Osteocyte (in vitro differentiated cells): ENCODE data around the gene ILDR2. TPM values are rescaled to one million over a fixed set of nuclear protein-coding genes. Genes with fewer than 3 reads are reported as not detected.

Source experiments
- DNase-seq: peaks from one replicate; pipeline ENCODE4 v3.0.0; 2021; ENCODE audit warnings: mixed read lengths; ENCODE audit not compliant: unreplicated experiment; ENCODE audit errors: extremely low spot score
- H3K27ac Mint-ChIP-seq: one replicate; pipeline ENCODE4 v1.8.0; 2021; ENCODE audit warnings: mild to moderate bottlenecking, mixed read lengths; ENCODE audit not compliant: unreplicated experiment
- H3K27me3 Mint-ChIP-seq: one replicate; pipeline ENCODE4 v1.8.0; 2021; ENCODE audit warnings: mixed read lengths; ENCODE audit not compliant: unreplicated experiment
- H3K36me3 Mint-ChIP-seq: one replicate; pipeline ENCODE4 v1.8.0; 2021; ENCODE audit warnings: mixed read lengths; ENCODE audit not compliant: unreplicated experiment
- H3K4me1 Mint-ChIP-seq: one replicate; pipeline ENCODE4 v1.8.0; 2021; ENCODE audit warnings: mixed read lengths; ENCODE audit not compliant: unreplicated experiment
- H3K4me3 Mint-ChIP-seq: one replicate; pipeline ENCODE4 v1.8.0; 2021; ENCODE audit warnings: mild to moderate bottlenecking, moderate library complexity, mixed read lengths; ENCODE audit not compliant: unreplicated experiment
- H3K9me3 Mint-ChIP-seq: one replicate; pipeline ENCODE4 v1.8.0; 2021; ENCODE audit warnings: mixed read lengths; ENCODE audit not compliant: unreplicated experiment
- total RNA-seq: library from RNA; stranded (reverse); gene quantifications from 2 replicates; pipeline ENCODE4 v1.2.1, GENCODE V29; 2021
- TF ChIP-seq, protein P1 (sequence below): fragments of 200-600 bp; sonication (generic); IDR thresholded peaks from 2 replicates; pipeline ENCODE4 v1.5.0; 2021; ENCODE audit warnings: antibody characterized with exemption, mild to moderate bottlenecking, moderate library complexity

ILDR2 gene
- total RNA-seq, 1 donor from 2014 or later = 0.16 TPM

DNA sequence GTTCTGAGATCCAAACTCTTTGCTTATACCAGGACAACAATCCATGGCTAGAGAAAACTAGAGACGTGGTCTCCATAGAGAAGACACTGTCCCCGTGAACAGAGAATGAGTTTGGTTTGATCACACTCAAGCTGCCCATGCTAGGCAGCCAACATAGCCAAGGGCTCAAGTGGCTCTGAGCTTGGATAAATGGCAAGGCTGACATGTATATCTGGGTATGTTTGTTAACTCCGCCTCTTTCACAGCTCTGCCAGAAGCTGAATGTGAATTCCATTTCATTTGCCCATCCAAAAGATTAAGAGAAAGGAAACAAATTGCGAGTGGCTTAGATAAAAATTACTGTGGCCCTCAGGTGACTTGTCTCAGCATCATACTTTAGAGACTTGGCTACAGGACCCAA is 38.0 kb downstream of the ILDR2 start:
- H3K4me3 Mint-ChIP-seq = no peak overlapping the region
- peaks cover 3% of the 10 kb centered on the region for H3K4me1 Mint-ChIP-seq
- no peak overlapping the region for H3K27ac Mint-ChIP-seq
- no peak for DNase-seq
- peaks cover 58% of the 10 kb centered on the region for H3K27me3 Mint-ChIP-seq
- TF ChIP-seq, protein P1, sequence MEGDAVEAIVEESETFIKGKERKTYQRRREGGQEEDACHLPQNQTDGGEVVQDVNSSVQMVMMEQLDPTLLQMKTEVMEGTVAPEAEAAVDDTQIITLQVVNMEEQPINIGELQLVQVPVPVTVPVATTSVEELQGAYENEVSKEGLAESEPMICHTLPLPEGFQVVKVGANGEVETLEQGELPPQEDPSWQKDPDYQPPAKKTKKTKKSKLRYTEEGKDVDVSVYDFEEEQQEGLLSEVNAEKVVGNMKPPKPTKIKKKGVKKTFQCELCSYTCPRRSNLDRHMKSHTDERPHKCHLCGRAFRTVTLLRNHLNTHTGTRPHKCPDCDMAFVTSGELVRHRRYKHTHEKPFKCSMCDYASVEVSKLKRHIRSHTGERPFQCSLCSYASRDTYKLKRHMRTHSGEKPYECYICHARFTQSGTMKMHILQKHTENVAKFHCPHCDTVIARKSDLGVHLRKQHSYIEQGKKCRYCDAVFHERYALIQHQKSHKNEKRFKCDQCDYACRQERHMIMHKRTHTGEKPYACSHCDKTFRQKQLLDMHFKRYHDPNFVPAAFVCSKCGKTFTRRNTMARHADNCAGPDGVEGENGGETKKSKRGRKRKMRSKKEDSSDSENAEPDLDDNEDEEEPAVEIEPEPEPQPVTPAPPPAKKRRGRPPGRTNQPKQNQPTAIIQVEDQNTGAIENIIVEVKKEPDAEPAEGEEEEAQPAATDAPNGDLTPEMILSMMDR = no peak
- no peaks in the 10 kb centered on the region for H3K9me3 Mint-ChIP-seq
- H3K36me3 Mint-ChIP-seq = no peaks in the 10 kb centered on the region

DNA sequence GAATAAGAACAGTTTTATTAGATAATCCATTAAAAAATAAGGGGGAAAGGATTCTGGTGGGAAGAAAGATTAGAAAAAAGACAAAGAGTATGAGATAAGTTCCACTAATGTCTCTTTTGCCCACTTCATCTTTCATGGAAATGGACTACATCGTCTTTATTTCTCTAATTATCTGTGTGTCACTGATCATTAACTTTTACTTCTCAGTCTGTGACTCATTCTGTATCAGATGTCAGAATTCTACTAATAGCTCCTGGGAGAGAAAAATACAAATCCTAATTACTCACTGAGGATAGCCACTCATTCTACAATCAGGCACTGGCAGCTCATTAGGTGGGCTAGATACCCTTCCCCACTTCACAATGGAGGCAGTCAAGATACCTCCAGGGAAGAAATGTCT is 41.7 kb downstream of the ILDR2 start:
- H3K4me1 Mint-ChIP-seq = peaks cover 3% of the 10 kb centered on the region
- no peaks in the 10 kb centered on the region for H3K9me3 Mint-ChIP-seq
- TF ChIP-seq, protein P1 = no peak
- H3K27me3 Mint-ChIP-seq = peaks cover 55% of the 10 kb centered on the region
- H3K36me3 Mint-ChIP-seq = no peaks in the 10 kb centered on the region
- H3K4me3 Mint-ChIP-seq = no peak overlapping the region
- no peak overlapping the region for H3K27ac Mint-ChIP-seq
- DNase-seq = no peak

- TF ChIP-seq, protein P1 = no peak
- no peak overlapping the region for H3K4me3 Mint-ChIP-seq
These were observed 42.2 kb downstream of the ILDR2 start for GRCh38 chr1:166933140-166933539.

DNA sequence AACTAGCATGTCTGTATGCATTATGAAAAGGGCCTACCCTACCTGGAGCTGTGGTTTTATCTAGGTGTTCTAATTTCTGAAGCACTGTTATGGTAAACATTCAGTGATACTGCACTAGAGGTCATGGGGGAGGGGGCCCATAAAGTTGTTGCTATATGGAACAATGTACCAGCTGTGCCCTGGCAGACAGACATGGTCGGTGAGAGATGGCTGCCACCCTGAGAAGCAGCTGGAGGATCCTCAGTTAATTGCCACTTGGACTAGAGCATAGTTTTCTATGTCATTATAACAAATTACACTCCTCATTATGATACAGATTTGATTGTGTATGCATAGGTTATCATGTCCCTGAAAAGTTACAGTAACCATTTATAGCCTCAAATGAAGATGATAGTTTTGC is 45.4 kb downstream of the ILDR2 start:
- no peak for DNase-seq
- H3K4me1 Mint-ChIP-seq = peaks cover 17% of the 10 kb centered on the region
- TF ChIP-seq, protein P1 = no peak
- H3K9me3 Mint-ChIP-seq = no peaks in the 10 kb centered on the region
- H3K27me3 Mint-ChIP-seq = peaks cover 37% of the 10 kb centered on the region
- no peak overlapping the region for H3K27ac Mint-ChIP-seq
- no peaks in the 10 kb centered on the region for H3K36me3 Mint-ChIP-seq
- no peak overlapping the region for H3K4me3 Mint-ChIP-seq

More at GRCh38 chr1:166933140-166933539, 42.2 kb downstream of the ILDR2 start:
- H3K27me3 Mint-ChIP-seq = peaks cover 55% of the 10 kb centered on the region
- no peaks in the 10 kb centered on the region for H3K9me3 Mint-ChIP-seq
- H3K27ac Mint-ChIP-seq = no peak overlapping the region
- H3K36me3 Mint-ChIP-seq = no peaks in the 10 kb centered on the region
- no peak for DNase-seq
- peaks cover 3% of the 10 kb centered on the region for H3K4me1 Mint-ChIP-seq

DNA sequence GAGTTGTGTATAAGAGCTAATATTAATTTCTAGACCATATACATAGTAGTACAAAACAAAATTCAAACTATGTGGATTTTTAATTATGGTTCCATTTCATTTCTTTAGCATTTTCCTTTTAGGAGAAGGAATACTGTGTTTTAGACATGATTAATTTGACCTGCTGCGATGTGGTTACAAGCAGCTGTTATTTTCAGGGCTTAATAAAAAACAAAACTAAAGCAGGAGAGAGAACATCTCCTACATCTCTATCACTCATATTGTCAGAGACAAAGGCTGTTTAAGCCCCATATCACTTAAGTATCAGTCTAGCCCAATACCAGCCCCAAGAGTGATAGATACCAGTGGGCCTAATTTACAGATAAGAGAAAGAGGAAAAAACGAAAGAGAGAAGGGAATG is 47.6 kb downstream of the ILDR2 start:
- no peak for DNase-seq
- TF ChIP-seq, protein P1 = no peak
- Mint-ChIP-seq H3K36me3 (no peaks in the 10 kb centered on the region), H3K27me3 (peaks cover 18% of the 10 kb centered on the region), H3K4me1 (peaks cover 15% of the 10 kb centered on the region), H3K27ac (no peak overlapping the region), H3K4me3 (no peak overlapping the region), H3K9me3 (no peaks in the 10 kb centered on the region)
